SU-DHL-6 (cell line): ENCODE measurements around the gene FIGN.

ENCODE experiments used
- H2AFZ ChIP-seq: fragments of 200-600 bp; sonication (generic); 2 replicates; pipeline ENCODE4 v1.6.1; 2014; ENCODE audit warnings: low read depth, mild to moderate bottlenecking, moderate library complexity, mixed read lengths, antibody characterized with exemption, low read length; ENCODE audit not compliant: severe bottlenecking
- H3F3A ChIP-seq: fragments of 200-600 bp; shearing (Covaris generic); 2 replicates; pipeline ENCODE4 v1.6.0; 2016; ENCODE audit warnings: antibody characterized with exemption, mild to moderate bottlenecking; ENCODE audit not compliant: insufficient read depth
- H3K27ac ChIP-seq: fragments of 200-600 bp; sonication (generic); 2 replicates; pipeline ENCODE4 v1.5.1; 2016; ENCODE audit warnings: low read depth, mild to moderate bottlenecking, low read length, moderate library complexity, mixed read lengths
- H3K27me3 ChIP-seq: fragments of 200-600 bp; sonication (generic), shearing (Covaris generic); 2 replicates; pipeline ENCODE4 v1.6.0; 2014; ENCODE audit warnings: mild to moderate bottlenecking, low read length
- H3K36me3 ChIP-seq: fragments of 200-600 bp; sonication (generic); 2 replicates; pipeline ENCODE4 v1.6.1; 2014; ENCODE audit warnings: mild to moderate bottlenecking, low read length, mixed read lengths
- H3K4me2 ChIP-seq: fragments of 300-600, 200-600 bp; shearing (Covaris generic), sonication (generic); 2 replicates; pipeline ENCODE4 v1.6.0; 2014; ENCODE audit warnings: low read length, low read depth, mild to moderate bottlenecking; ENCODE audit not compliant: poor library complexity, severe bottlenecking
- H3K4me3 ChIP-seq: fragments of 200-600 bp; sonication (generic); 2 replicates; pipeline ENCODE4 v1.5.1; 2014; ENCODE audit warnings: antibody characterized with exemption, low read length, mild to moderate bottlenecking, mixed read lengths; ENCODE audit not compliant: insufficient read depth, poor library complexity, severe bottlenecking
- H3K79me2 ChIP-seq: fragments of 200-600 bp; sonication (generic); 2 replicates; pipeline ENCODE4 v1.6.1; 2014; ENCODE audit warnings: mild to moderate bottlenecking, low read length, moderate library complexity; ENCODE audit not compliant: insufficient read depth
- H3K9ac ChIP-seq: fragments of 200-600 bp; sonication (generic); 2 replicates; pipeline ENCODE4 v1.7.0; 2014; ENCODE audit warnings: mild to moderate bottlenecking, low read length
- H3K9me2 ChIP-seq: fragments of 200-600 bp; sonication (generic); replicated peaks from 2 replicates; pipeline ENCODE4 v1.6.1; 2014; ENCODE audit warnings: low read length; ENCODE audit not compliant: insufficient read depth
- H3K9me3 ChIP-seq: fragments of 200-600 bp; sonication (generic); 2 replicates; pipeline ENCODE4 v1.6.1; 2014; ENCODE audit warnings: low read length, mixed read lengths; ENCODE audit not compliant: insufficient read depth
- H4K20me1 ChIP-seq: fragments of 200-600 bp; sonication (generic); 2 replicates; pipeline ENCODE4 v1.6.1; 2014; ENCODE audit warnings: low read depth, mild to moderate bottlenecking, antibody characterized with exemption, low read length, moderate library complexity, mixed read lengths
- CTCF ChIP-seq: fragments of 200-600 bp; sonication (generic); IDR thresholded peaks from one replicate; pipeline ENCODE4 v1.5.1; 2017; ENCODE audit warnings: antibody characterized with exemption, mild to moderate bottlenecking, low read length, moderate library complexity; ENCODE audit not compliant: insufficient read depth, poor library complexity, severe bottlenecking
- EZH2phosphoT487 ChIP-seq: fragments of 200-600 bp; sonication (generic), shearing (Covaris generic); conservative IDR thresholded peaks from 2 replicates; pipeline ENCODE4 v1.6.1; 2018; ENCODE audit warnings: mild to moderate bottlenecking, antibody characterized with exemption, low read length, moderate library complexity, mixed read lengths

FIGN gene

GRCh38 chr2:163613266-163613731, 122.5 kb downstream of the FIGN start:
- no peak overlapping the region for H3K4me2 ChIP-seq
- H2AFZ ChIP-seq: no peak overlapping the region
- no peak overlapping the region for H3K4me3 ChIP-seq

GRCh38 chr2:163612332-163612731, 123.5 kb downstream of the FIGN start:
- Histone ChIP-seq H3K27me3 (no peaks in the 10 kb centered on the region), H3K4me2 (no peak overlapping the region), H3K27ac (no peak overlapping the region), H3K9ac (no peak overlapping the region), H3K9me2 (no peaks in the 10 kb centered on the region), H3K9me3 (no peaks in the 10 kb centered on the region), H4K20me1 (no peaks in the 10 kb centered on the region), H3K4me3 (no peak overlapping the region), H3F3A (no peaks in the 10 kb centered on the region), H2AFZ (no peak overlapping the region), H3K79me2 (no peaks in the 10 kb centered on the region), H3K36me3 (no peaks in the 10 kb centered on the region)
- TF ChIP-seq CTCF (no peak), EZH2phosphoT487 (no peak)

More at GRCh38 chr2:163613266-163613731, 122.5 kb downstream of the FIGN start:
- TF ChIP-seq EZH2phosphoT487 (no peak), CTCF (no peak)
- no peak overlapping the region for H3K27ac ChIP-seq
- no peaks in the 10 kb centered on the region for H3K9me2 ChIP-seq
- H3F3A ChIP-seq: no peaks in the 10 kb centered on the region
- no peaks in the 10 kb centered on the region for H3K27me3 ChIP-seq
- H4K20me1 ChIP-seq: no peaks in the 10 kb centered on the region
- no peaks in the 10 kb centered on the region for H3K79me2 ChIP-seq
- no peak overlapping the region for H3K9ac ChIP-seq
- no peaks in the 10 kb centered on the region for H3K36me3 ChIP-seq
- H3K9me3 ChIP-seq: no peaks in the 10 kb centered on the region

GRCh38 chr2:163611557-163611906, 124.3 kb downstream of the FIGN start:
- Histone ChIP-seq H3K36me3 (no peaks in the 10 kb centered on the region), H4K20me1 (no peaks in the 10 kb centered on the region), H3K79me2 (no peaks in the 10 kb centered on the region), H3K9me3 (no peaks in the 10 kb centered on the region), H3K4me3 (no peak overlapping the region), H3K27me3 (no peaks in the 10 kb centered on the region), H3F3A (no peaks in the 10 kb centered on the region), H3K9me2 (no peaks in the 10 kb centered on the region), H2AFZ (no peak overlapping the region), H3K4me2 (no peak overlapping the region), H3K27ac (no peak overlapping the region), H3K9ac (no peak overlapping the region)
- TF ChIP-seq EZH2phosphoT487: no peak
- no peak for TF ChIP-seq CTCF
